K562 (cell line): ENCODE results near the gene ZNF622. TPM values are rescaled to one million over a fixed set of nuclear protein-coding genes. Genes with fewer than 3 reads are reported as not detected.

ENCODE experiments used
- BRD4 ChIP-seq: fragments of 200-600 bp; sonication (generic); IDR thresholded peaks from 2 replicates; pipeline ENCODE4 v1.6.1; 2017; ENCODE audit warnings: inconsistent platforms
- CBX5 ChIP-seq: IDR thresholded peaks from 2 replicates; pipeline ENCODE4 v1.6.1; 2014; ENCODE audit warnings: low read depth, borderline replicate concordance
- ELF1 ChIP-seq: fragments of 200-800 bp; sonication (Bioruptor generic); IDR thresholded peaks from 2 replicates; pipeline ENCODE4 v1.6.1; 2016; ENCODE audit warnings: missing genetic modification characterization, missing compliant biosample characterization
- GATAD2A ChIP-seq: fragments of 450-650 bp; IDR thresholded peaks from 2 replicates; pipeline ENCODE4 v1.6.1; 2017
- GTF2A2 ChIP-seq: IDR thresholded peaks from 2 replicates; pipeline ENCODE4 v1.6.1; 2016; ENCODE audit warnings: mild to moderate bottlenecking, missing genetic modification characterization, missing compliant biosample characterization
- ID3 ChIP-seq, 2 experiments: fragments of 250-450 bp in 1 of 2; fragments of 450-650 bp in 1 of 2; sonication (Bioruptor Pico) in 1 of 2; IDR thresholded peaks; 2 replicates each; pipeline versions ENCODE4 v1.6.1 to v1.8.0; 2016 to 2021; ENCODE audit warnings: mild to moderate bottlenecking in 2 of 2, moderate library complexity in 2 of 2, missing compliant biosample characterization in 1 of 2, missing genetic modification characterization in 1 of 2
- MXI1 ChIP-seq: IDR thresholded peaks from 2 replicates; pipeline ENCODE4 v1.6.1; 2011; ENCODE audit warnings: low read depth, mild to moderate bottlenecking, improper control_type of control experiment, low read length
- MYC ChIP-seq, 2 experiments: fragments of 250-450 bp in 1 of 2; sonication (Bioruptor Pico) in 1 of 2; IDR thresholded peaks; 2 replicates each; pipeline versions ENCODE4 v1.5.1 to v1.6.1; 2012 to 2021; ENCODE audit warnings: low read depth in 2 of 2, borderline replicate concordance in 1 of 2, improper control_type of control experiment in 1 of 2, low read length in 1 of 2, mild to moderate bottlenecking in 1 of 2, moderate library complexity in 1 of 2
- NONO ChIP-seq, 2 experiments: fragments of 200-400 bp in 1 of 2; fragments of 450-650 bp in 1 of 2; formaldehyde crosslinking in 1 of 2; IDR thresholded peaks; 2 replicates each; pipeline ENCODE4 v1.6.1; 2017; ENCODE audit warnings: low read depth in 2 of 2, mild to moderate bottlenecking in 2 of 2, moderate library complexity in 2 of 2, low read length in 1 of 2
- RFX5 ChIP-seq: IDR thresholded peaks from 2 replicates; pipeline ENCODE4 v1.6.1; 2011; ENCODE audit warnings: low read depth, mild to moderate bottlenecking, improper control_type of control experiment, low read length
- THRAP3 ChIP-seq: fragments of 450-650 bp; IDR thresholded peaks from 2 replicates; pipeline ENCODE4 v1.6.1; 2016; ENCODE audit warnings: mild to moderate bottlenecking, inconsistent platforms, borderline replicate concordance
- ZBTB12 ChIP-seq: fragments of 250-450 bp; sonication (Bioruptor Pico); IDR thresholded peaks from 2 replicates; pipeline ENCODE4 v1.4.0; 2020
- ZNF121 ChIP-seq: sonication (generic); formaldehyde crosslinking; conservative IDR thresholded peaks from 2 replicates; pipeline ENCODE4 v1.8.0; 2022; ENCODE audit warnings: missing genetic modification reagents
- ZNF197 ChIP-seq: fragments of 200-800 bp; sonication (Bioruptor generic); IDR thresholded peaks from 2 replicates; pipeline ENCODE4 v1.6.1; 2016; ENCODE audit warnings: low read depth, missing genetic modification characterization, missing compliant biosample characterization
- ZNF316 ChIP-seq: fragments of 450-650 bp; IDR thresholded peaks from 2 replicates; pipeline ENCODE4 v1.6.1; 2016
- ZNF655 ChIP-seq: fragments of 250-450 bp; sonication (Bioruptor Pico); IDR thresholded peaks from 2 replicates; pipeline ENCODE4 v1.5.0; 2021
- ZNF764 ChIP-seq: fragments of 250-450 bp; sonication (Bioruptor Pico); IDR thresholded peaks from 2 replicates; pipeline ENCODE4 v1.4.0; 2020; ENCODE audit warnings: low read depth, mild to moderate bottlenecking, moderate library complexity
- polyA plus RNA-seq, 8 experiments: library from polyadenylated mRNA; depleted of rRNA in 4 of 8; stranded (reverse) in 5 of 8; unstranded in 3 of 8; fragments of >200 nt; fragmentation: Nextera tagmentation in 2 of 8; fragmentation: Illumina TruSeq in 1 of 8; extraction: Ambion mirVana in 2 of 8; extraction: Trizol in 1 of 8; gene quantifications; 2 replicates each; pipeline versions ENCODE4 v1.2.1 to v1.2.3, GENCODE V29; 2011 to 2014; ENCODE audit warnings: inconsistent platforms in 1 of 8, missing spikeins in 1 of 8
- total RNA-seq, 7 experiments: library from RNA; depleted of rRNA in 6 of 7; stranded (reverse); fragments of >200 nt in 6 of 7; fragmentation: Illumina TruSeq in 2 of 7; extraction: Trizol in 2 of 7; gene quantifications; 2 replicates each; pipeline versions ENCODE4 v1.2.1 to v1.2.3, GENCODE V29; 2011 to 2021; ENCODE audit warnings: low replicate concordance in 1 of 7
- TF ChIP-seq, protein P1 (sequence below): sonication (generic); formaldehyde crosslinking; IDR thresholded peaks from 2 replicates; pipeline ENCODE4 v1.8.1; 2023; ENCODE audit warnings: mild to moderate bottlenecking, missing genetic modification reagents
- TF ChIP-seq, protein P2 (sequence below), 3 experiments: fragments of 200-800 bp in 1 of 3; sonication (Bioruptor generic) in 1 of 3; sonication (generic) in 1 of 3; formaldehyde crosslinking in 1 of 3; IDR thresholded peaks; 2 replicates each; pipeline versions ENCODE4 v1.6.1 to v1.8.0; 2016 to 2022; ENCODE audit warnings: mild to moderate bottlenecking in 2 of 3, missing compliant biosample characterization in 2 of 3, missing genetic modification characterization in 2 of 3, missing genetic modification reagents in 1 of 3
- TF ChIP-seq, protein P3 (sequence below): sonication (generic); formaldehyde crosslinking; IDR thresholded peaks from 2 replicates; pipeline ENCODE4 v1.8.0; 2023; ENCODE audit warnings: mild to moderate bottlenecking, missing genetic modification reagents

The ZNF622 gene
- total and polyA plus RNA-seq, 9 of the 15 experiments (the other 6 are each of a cell fraction or from before 2014, with no cell fraction given) = 9.6 to 51.5 (median 32.3) TPM

- TF ChIP-seq ID3 (CRISPR knock-in tag; IDR thresholded peaks at IDR 0.05) = no peak
- TF ChIP-seq ID3 (tag; IDR thresholded peaks at IDR 0.05) = peak; percentile 63; the same call in 1 of the 2 replicates
- no peak for TF ChIP-seq GATAD2A
- TF ChIP-seq, protein P1, sequence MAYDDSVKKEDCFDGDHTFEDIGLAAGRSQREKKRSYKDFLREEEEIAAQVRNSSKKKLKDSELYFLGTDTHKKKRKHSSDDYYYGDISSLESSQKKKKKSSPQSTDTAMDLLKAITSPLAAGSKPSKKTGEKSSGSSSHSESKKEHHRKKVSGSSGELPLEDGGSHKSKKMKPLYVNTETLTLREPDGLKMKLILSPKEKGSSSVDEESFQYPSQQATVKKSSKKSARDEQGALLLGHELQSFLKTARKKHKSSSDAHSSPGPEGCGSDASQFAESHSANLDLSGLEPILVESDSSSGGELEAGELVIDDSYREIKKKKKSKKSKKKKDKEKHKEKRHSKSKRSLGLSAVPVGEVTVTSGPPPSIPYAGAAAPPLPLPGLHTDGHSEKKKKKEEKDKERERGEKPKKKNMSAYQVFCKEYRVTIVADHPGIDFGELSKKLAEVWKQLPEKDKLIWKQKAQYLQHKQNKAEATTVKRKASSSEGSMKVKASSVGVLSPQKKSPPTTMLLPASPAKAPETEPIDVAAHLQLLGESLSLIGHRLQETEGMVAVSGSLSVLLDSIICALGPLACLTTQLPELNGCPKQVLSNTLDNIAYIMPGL (CRISPR knock-in tag) = no peak
- 0 out of 2 replicates have a peak, but pooled peaks have one; percentile 12 for TF ChIP-seq ZBTB12 (CRISPR knock-in tag)
- no peak for TF ChIP-seq CBX5
- 0 out of 2 replicates have a peak, but pooled peaks have one; percentile 56 for TF ChIP-seq GTF2A2 (tag)
- no peak for TF ChIP-seq NONO (IDR thresholded peaks at IDR 0.05; ENCODE audit: low read depth in 2 of 2, low read length in 1 of 2)
- TF ChIP-seq, protein P2, sequence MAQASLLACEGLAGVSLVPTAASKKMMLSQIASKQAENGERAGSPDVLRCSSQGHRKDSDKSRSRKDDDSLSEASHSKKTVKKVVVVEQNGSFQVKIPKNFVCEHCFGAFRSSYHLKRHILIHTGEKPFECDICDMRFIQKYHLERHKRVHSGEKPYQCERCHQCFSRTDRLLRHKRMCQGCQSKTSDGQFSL (CRISPR knock-in tag; IDR thresholded peaks at IDR 0.05) = no peak
- TF ChIP-seq, protein P2 (tag; IDR thresholded peaks at IDR 0.05) = peak in 1 of 2 experiments; percentile 46; a peak in 1 of 4 replicates
- TF ChIP-seq ZNF197 (CRISPR knock-in tag) = no peak
- TF ChIP-seq MXI1 = no peak
- no peak for TF ChIP-seq ZNF316
- TF ChIP-seq THRAP3 = no peak
- no peak for TF ChIP-seq ZNF121 (CRISPR knock-in tag)
- no peak for TF ChIP-seq ZNF764 (CRISPR knock-in tag)
- TF ChIP-seq RFX5 = peak; percentile 69
- TF ChIP-seq BRD4 = no peak
- no peak for TF ChIP-seq ELF1
- TF ChIP-seq, protein P3, sequence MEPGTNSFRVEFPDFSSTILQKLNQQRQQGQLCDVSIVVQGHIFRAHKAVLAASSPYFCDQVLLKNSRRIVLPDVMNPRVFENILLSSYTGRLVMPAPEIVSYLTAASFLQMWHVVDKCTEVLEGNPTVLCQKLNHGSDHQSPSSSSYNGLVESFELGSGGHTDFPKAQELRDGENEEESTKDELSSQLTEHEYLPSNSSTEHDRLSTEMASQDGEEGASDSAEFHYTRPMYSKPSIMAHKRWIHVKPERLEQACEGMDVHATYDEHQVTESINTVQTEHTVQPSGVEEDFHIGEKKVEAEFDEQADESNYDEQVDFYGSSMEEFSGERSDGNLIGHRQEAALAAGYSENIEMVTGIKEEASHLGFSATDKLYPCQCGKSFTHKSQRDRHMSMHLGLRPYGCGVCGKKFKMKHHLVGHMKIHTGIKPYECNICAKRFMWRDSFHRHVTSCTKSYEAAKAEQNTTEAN (CRISPR knock-in tag) = no peak
- no peak for TF ChIP-seq ZNF655 (CRISPR knock-in tag)
- TF ChIP-seq MYC (IDR thresholded peaks at IDR 0.05; ENCODE audit: low read depth, low read length) = no peak
- no peak for TF ChIP-seq MYC (CRISPR knock-in tag; IDR thresholded peaks at IDR 0.05; ENCODE audit: borderline replicate concordance, low read depth)
Observed at GRCh38 chr5:16417398-16418074, 48.1 kb downstream of the ZNF622 start (continued).
